Osteoblast (primary cell): ENCODE measurements around the gene OR7A17. TPM values are rescaled to one million over a fixed set of nuclear protein-coding genes. Genes with fewer than 3 reads are reported as not detected.

Source experiments
- DNase-seq: peaks from one replicate; pipeline ENCODE4 v3.0.0; 2011; ENCODE audit warnings: low spot score, mixed read lengths; ENCODE audit not compliant: insufficient read length; ENCODE audit errors: missing footprints
- H2AFZ ChIP-seq: 2 replicates; pipeline ENCODE4 v1.6.0; 2011; ENCODE audit warnings: mild to moderate bottlenecking, low read length
- H3K27ac ChIP-seq: 2 replicates; pipeline ENCODE4 v1.5.1; 2011; ENCODE audit warnings: mild to moderate bottlenecking, low read depth, low read length, moderate library complexity
- H3K27me3 ChIP-seq: 2 replicates; pipeline ENCODE4 v1.6.0; 2012; ENCODE audit warnings: mild to moderate bottlenecking, control low read depth, inconsistent platforms, low read length, moderate library complexity; ENCODE audit not compliant: insufficient read depth
- H3K36me3 ChIP-seq: 2 replicates; pipeline ENCODE4 v1.5.1; 2011; ENCODE audit warnings: mild to moderate bottlenecking, low read length, control low read depth, moderate library complexity; ENCODE audit not compliant: insufficient read depth
- H3K4me1 ChIP-seq: 2 replicates; pipeline ENCODE4 v1.5.1; 2011; ENCODE audit warnings: mild to moderate bottlenecking, low read length, control low read depth, moderate library complexity; ENCODE audit not compliant: insufficient read depth
- H3K4me2 ChIP-seq: 2 replicates; pipeline ENCODE4 v1.6.0; 2011; ENCODE audit warnings: mild to moderate bottlenecking, low read length; ENCODE audit not compliant: insufficient read depth
- H3K4me3 ChIP-seq: fragments of 200-600 bp; sonication (generic); 3 replicates; pipeline ENCODE4 v1.5.1; 2012; ENCODE audit warnings: mild to moderate bottlenecking, low read length, inconsistent platforms; ENCODE audit not compliant: insufficient read depth
- H3K79me2 ChIP-seq: 2 replicates; pipeline ENCODE4 v1.6.0; 2012; ENCODE audit warnings: mild to moderate bottlenecking, low read length, control low read depth, inconsistent platforms; ENCODE audit not compliant: insufficient read depth
- H3K9me3 ChIP-seq: 2 replicates; pipeline ENCODE4 v1.5.1; 2011; ENCODE audit warnings: low read depth, low read length, control low read depth
- H4K20me1 ChIP-seq: 2 replicates; pipeline ENCODE4 v1.6.0; 2012; ENCODE audit warnings: mild to moderate bottlenecking, low read length, control low read depth; ENCODE audit not compliant: insufficient read depth
- small RNA-seq: library from RNA; depleted of rRNA; stranded (forward); fragments of <200 nt; gene quantifications from one replicate; pipeline ENCODE3, GENCODE V24; 2012
- total RNA-seq: library from RNA; depleted of rRNA; stranded (reverse); fragments of >200 nt; gene quantifications from 2 replicates; pipeline ENCODE4 v1.2.3, GENCODE V29; 2012
- TF ChIP-seq, protein P1 (sequence below): IDR thresholded peaks from 2 replicates; pipeline ENCODE4 v1.5.1; 2011; ENCODE audit warnings: mild to moderate bottlenecking, low read depth, low read length, moderate library complexity; ENCODE audit errors: extremely low read depth

Gene OR7A17
- total RNA-seq, 1 donor = not detected

DNA sequence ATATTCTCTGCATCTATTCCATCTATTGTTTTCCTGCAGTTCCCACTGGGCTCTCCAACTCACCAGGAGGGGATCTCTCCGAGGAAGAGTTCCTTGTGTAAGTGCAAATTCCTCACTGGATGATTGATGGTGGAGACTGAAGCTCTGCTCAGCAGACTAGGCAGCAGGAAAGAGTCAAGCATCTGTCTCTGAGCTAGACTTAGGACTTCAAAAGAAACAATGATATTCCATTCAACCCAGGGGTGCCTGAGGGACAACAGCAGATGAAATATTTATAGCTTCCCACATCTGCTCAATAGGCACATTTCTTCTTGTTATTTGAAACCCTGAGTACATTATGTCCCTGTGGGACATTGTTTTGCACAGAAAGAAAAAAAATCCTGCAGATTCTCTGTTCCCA is 50.9 kb downstream of the OR7A17 start, which contains the start of the genes OR7A5 and OR7C1:
Gene OR7A5, minus strand, starts transcription at position 175 of the 400 bp plus-strand sequence. CDS start 6,944 bp downstream, outside the sequence.
Gene OR7C1, minus strand, starts transcription at position 175 of the 400 bp plus-strand sequence. CDS start 35,049 bp downstream, outside the sequence.
- Histone ChIP-seq H3K9me3 (no peaks in the 10 kb centered on the region), H4K20me1 (no peaks in the 10 kb centered on the region), H3K4me3 (no peak within 1 kb of the TSS), H2AFZ (no peak within 1 kb of the TSS), H3K27me3 (no peaks in the 10 kb centered on the region), H3K36me3 (no peaks in the 10 kb centered on the region), H3K4me2 (no peak within 1 kb of the TSS), H3K4me1 (no peaks in the 10 kb centered on the region), H3K27ac (no peak within 1 kb of the TSS), H3K79me2 (no peaks in the 10 kb centered on the region)
- no peak for DNase-seq
- TF ChIP-seq, protein P1, sequence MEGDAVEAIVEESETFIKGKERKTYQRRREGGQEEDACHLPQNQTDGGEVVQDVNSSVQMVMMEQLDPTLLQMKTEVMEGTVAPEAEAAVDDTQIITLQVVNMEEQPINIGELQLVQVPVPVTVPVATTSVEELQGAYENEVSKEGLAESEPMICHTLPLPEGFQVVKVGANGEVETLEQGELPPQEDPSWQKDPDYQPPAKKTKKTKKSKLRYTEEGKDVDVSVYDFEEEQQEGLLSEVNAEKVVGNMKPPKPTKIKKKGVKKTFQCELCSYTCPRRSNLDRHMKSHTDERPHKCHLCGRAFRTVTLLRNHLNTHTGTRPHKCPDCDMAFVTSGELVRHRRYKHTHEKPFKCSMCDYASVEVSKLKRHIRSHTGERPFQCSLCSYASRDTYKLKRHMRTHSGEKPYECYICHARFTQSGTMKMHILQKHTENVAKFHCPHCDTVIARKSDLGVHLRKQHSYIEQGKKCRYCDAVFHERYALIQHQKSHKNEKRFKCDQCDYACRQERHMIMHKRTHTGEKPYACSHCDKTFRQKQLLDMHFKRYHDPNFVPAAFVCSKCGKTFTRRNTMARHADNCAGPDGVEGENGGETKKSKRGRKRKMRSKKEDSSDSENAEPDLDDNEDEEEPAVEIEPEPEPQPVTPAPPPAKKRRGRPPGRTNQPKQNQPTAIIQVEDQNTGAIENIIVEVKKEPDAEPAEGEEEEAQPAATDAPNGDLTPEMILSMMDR = no peak

DNA sequence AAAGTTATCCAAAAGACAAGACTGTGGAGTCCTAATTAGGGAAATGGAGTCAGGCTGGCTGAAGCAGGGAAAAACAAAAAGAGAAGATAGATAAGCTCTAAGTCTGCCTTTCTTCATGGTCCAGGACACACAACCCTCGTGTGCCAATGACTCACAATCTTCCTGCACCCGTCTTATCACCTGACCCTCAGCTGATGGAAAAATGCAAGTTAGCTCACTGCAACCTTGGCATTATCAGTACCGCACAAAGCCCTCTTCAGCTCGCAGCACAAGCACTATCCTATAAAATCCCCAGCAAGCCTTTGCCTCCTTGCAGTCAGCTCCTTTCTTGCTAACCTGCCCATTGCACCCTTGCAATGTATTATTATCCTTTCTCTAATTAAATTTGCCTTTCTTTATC is 55.2 kb downstream of the OR7A17 start:
- H3K27me3 ChIP-seq = no peaks in the 10 kb centered on the region
- H3K4me3 ChIP-seq = no peak overlapping the region
- no peak overlapping the region for H3K27ac ChIP-seq
- no peak for DNase-seq
- no peak overlapping the region for H2AFZ ChIP-seq
- no peaks in the 10 kb centered on the region for H3K9me3 ChIP-seq
- TF ChIP-seq, protein P1 = no peak
- no peaks in the 10 kb centered on the region for H3K36me3 ChIP-seq
- H3K79me2 ChIP-seq = no peaks in the 10 kb centered on the region
- no peak overlapping the region for H3K4me2 ChIP-seq
- H4K20me1 ChIP-seq = no peaks in the 10 kb centered on the region
- no peaks in the 10 kb centered on the region for H3K4me1 ChIP-seq

Small RNAs within 50 kb of the gene (small RNA-seq; reads per million reads assigned to genes)
- gene OR7A18P = not detected

Other genes starting within 250 kb of the OR7A17 start
- gene ADGRE3, start 211.3 kb downstream of the OR7A17 start, total RNA-seq = not detected in 2 replicates
- 19.2 and 31.1 TPM in 2 replicates for gene ZNF333, start 196.1 kb downstream of the OR7A17 start, total RNA-seq
- 0.59 and 0.72 TPM in 2 replicates for gene ADGRE2, start 107.6 kb downstream of the OR7A17 start, total RNA-seq
- gene OR7A5, start 50.9 kb downstream of the OR7A17 start, total RNA-seq = not detected in 2 replicates
- not detected in 2 replicates for gene OR7C1, start 50.9 kb downstream of the OR7A17 start, total RNA-seq
- gene OR7A10, start 37.2 kb downstream of the OR7A17 start, total RNA-seq = not detected in 2 replicates
- not detected in 2 replicates for gene OR7C2, start 55.4 kb upstream of the OR7A17 start, total RNA-seq
- not detected in 2 replicates for gene SLC1A6, start 93.7 kb upstream of the OR7A17 start, total RNA-seq
- not detected in 2 replicates for gene CASP14, start 163.3 kb upstream of the OR7A17 start, total RNA-seq
- not detected in 2 replicates for gene OR1I1, start 196.1 kb upstream of the OR7A17 start, total RNA-seq
- gene SYDE1, start 221.3 kb upstream of the OR7A17 start, total RNA-seq = 45.1 and 56.8 TPM in 2 replicates